Psoas muscle (tissue), 8 donors: ENCODE measurements around the gene INTS14. TPM values are rescaled to one million over a fixed set of nuclear protein-coding genes. Genes with fewer than 3 reads are reported as not detected.

Experiments
- ATAC-seq, 4 donors: fragments of 200-7000 bp; cut with Tn5 transposase; one replicate each; pipeline ENCODE4 v1.9.1; 2020; ENCODE audit warnings: moderate library complexity in 3 of 4, mild to moderate bottlenecking in 2 of 4
- DNase-seq, 2 donors: peaks; one replicate each; pipeline ENCODE4 v3.0.0-alpha.2; 2020
- H3K27ac ChIP-seq: fragments of 200-600 bp; one replicate; pipeline ENCODE4 v1.8.0; 2022
- H3K27me3 ChIP-seq, 3 donors: fragments of 200-600 bp in 1 of 3; one replicate each; pipeline versions ENCODE4 v1.6.1 to v1.8.0; 2013 to 2022; ENCODE audit warnings: low read length in 2 of 3, mild to moderate bottlenecking in 2 of 3, moderate library complexity in 1 of 3; ENCODE audit not compliant: insufficient read depth in 3 of 3
- H3K36me3 ChIP-seq, 2 donors: fragments of 200-600 bp in 1 of 2; one replicate each; pipeline versions ENCODE4 v1.6.1 to v1.8.0; 2013 to 2022; ENCODE audit warnings: low read depth in 1 of 2, mild to moderate bottlenecking in 1 of 2, moderate library complexity in 1 of 2; ENCODE audit not compliant: insufficient read depth in 1 of 2
- H3K4me1 ChIP-seq: fragments of 200-600 bp; one replicate; pipeline ENCODE4 v1.8.0; 2022
- H3K4me3 ChIP-seq: fragments of 200-600 bp; one replicate; pipeline ENCODE4 v1.8.0; 2022; ENCODE audit warnings: mild to moderate bottlenecking
- H3K9me3 ChIP-seq: fragments of 200-600 bp; one replicate; pipeline ENCODE4 v1.8.0; 2022
- WGBS, 3 donors: extraction: QIAGEN DNeasy Blood & Tissue Kit; methylation state at CpG; one replicate each; pipeline versions ENCODE4 v1.1.6 to v1.1.7; 2013; 5-methylcytosine and 5-hydroxymethylcytosine counted together
- intact Hi-C, 2 donors: fragments of 100-400 bp; cut with DNase I; formaldehyde crosslinking; loops; one replicate each; pipeline versions ENCODE4 v1.11.0 to v1.14.2; 2022
- polyA plus RNA-seq, 3 donors: library from polyadenylated mRNA; stranded (reverse); fragments of 200-250 nt; gene quantifications; one replicate each; pipeline ENCODE4 v1.2.3, GENCODE V29; 2013
- total RNA-seq, 4 donors: library from RNA; stranded (reverse); fragmentation: NEBNext Ultra II Directional in 2 of 4; extraction: Animal tissue kit (Norgen Biotek cat#: 25700) in 2 of 4; gene quantifications; one replicate each; pipeline versions ENCODE4 v1.2.1 to v1.2.4, GENCODE V29; 2021 to 2023
- TF ChIP-seq, protein P1 (sequence below): fragments of 200-600 bp; IDR thresholded peaks from one replicate; pipeline ENCODE4 v1.8.0; 2022; ENCODE audit warnings: antibody characterized with exemption
- donor health status: healthy with polysubstance abuse.
- donor health status: DM: no; HTN: no; CAD: no; lungs with moderate emphysema.
- donor health status: Bipolar disorder and iron deficiency.
- donor health status: healthy.
- donor health status: DM: yes; HTN: yes; CAD: no.
- donor health status: DM: no; HTN: no; CAD: no.
- donor health status: DM: no; HTN: no; CAD: no.
- donor health status: DM: yes; HTN: yes; CAD: no.

INTS14 gene
- total and polyA plus RNA-seq, 7 donors: 8.7 to 20.2 (median 16.1) TPM

DNA sequence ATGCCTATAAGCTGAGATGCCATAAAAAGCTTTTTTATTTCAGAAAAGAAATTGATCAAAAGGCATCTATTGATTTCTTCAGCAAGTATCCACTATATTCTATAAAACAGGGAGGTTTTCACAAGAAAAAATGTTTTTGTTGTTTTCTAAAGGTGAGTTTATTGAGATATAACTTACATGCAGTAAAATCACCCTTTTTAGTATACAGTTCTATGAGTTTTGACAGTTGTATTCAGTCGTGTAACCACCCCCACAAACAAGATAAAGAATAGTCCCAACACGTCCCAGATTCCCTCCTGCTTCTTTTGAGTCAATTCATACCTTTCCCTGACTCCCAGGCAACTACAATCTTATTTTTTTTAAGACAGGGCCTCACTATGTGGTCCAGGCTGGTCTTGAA is 7.8 kb downstream of the INTS14 start:
- Histone ChIP-seq H3K36me3 (peaks cover 10 to 82% of the 10 kb centered on the region in 2 donors), H3K4me1 (no peaks in the 10 kb centered on the region), H3K27me3 (no peaks in the 10 kb centered on the region), H3K27ac (no peak overlapping the region), H3K4me3 (no peak overlapping the region), H3K9me3 (no peaks in the 10 kb centered on the region)
- intact Hi-C loops: no loop called here
- no peak for DNase-seq
- no peak for ATAC-seq
- WGBS, 3 donors: 84 to 89% (median 85%) methylated on average over 2 of the region's 2 CpGs
- TF ChIP-seq, protein P1, sequence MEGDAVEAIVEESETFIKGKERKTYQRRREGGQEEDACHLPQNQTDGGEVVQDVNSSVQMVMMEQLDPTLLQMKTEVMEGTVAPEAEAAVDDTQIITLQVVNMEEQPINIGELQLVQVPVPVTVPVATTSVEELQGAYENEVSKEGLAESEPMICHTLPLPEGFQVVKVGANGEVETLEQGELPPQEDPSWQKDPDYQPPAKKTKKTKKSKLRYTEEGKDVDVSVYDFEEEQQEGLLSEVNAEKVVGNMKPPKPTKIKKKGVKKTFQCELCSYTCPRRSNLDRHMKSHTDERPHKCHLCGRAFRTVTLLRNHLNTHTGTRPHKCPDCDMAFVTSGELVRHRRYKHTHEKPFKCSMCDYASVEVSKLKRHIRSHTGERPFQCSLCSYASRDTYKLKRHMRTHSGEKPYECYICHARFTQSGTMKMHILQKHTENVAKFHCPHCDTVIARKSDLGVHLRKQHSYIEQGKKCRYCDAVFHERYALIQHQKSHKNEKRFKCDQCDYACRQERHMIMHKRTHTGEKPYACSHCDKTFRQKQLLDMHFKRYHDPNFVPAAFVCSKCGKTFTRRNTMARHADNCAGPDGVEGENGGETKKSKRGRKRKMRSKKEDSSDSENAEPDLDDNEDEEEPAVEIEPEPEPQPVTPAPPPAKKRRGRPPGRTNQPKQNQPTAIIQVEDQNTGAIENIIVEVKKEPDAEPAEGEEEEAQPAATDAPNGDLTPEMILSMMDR: no peak

DNA sequence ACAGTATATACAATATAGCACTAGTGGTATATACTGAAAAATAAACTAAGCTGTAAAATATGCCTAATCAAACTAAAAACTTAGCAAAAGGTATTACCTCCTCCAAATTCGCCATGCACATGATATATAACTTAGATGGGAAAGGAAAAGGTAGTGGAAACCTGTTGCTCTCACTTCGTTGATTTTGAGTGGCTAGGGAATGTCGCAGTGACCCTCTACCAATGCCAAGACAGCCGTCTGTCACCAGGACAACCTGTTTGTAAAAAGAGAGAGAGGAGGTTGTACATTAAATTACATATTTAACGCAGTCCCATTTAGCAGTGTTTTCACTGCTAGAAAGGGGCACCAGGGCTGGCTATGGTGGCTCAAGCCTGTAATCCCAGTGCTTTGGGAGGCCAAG is 11.3 kb downstream of the INTS14 start:
- Histone ChIP-seq H3K9me3 (no peaks in the 10 kb centered on the region), H3K36me3 (peaks cover 14 to 99% of the 10 kb centered on the region in 2 donors), H3K27me3 (no peaks in the 10 kb centered on the region), H3K27ac (no peak overlapping the region), H3K4me3 (no peak overlapping the region), H3K4me1 (no peaks in the 10 kb centered on the region)
- DNase-seq: no peak
- ATAC-seq: no peak
- TF ChIP-seq, protein P1: no peak
- 89 to 94% (median 90%) methylated on average over 5 of the region's 5 CpGs for WGBS, 3 donors
- intact Hi-C loops: no loop called here

GRCh38 chr15:65598468-65598867 is 12.5 kb downstream of the INTS14 start:
- peaks cover 15 to 99% of the 10 kb centered on the region in 2 donors for H3K36me3 ChIP-seq
- 94 to 96% (median 95%) methylated on average over 2 of the region's 2 CpGs for WGBS, 3 donors
- no peak for ATAC-seq
- no peak overlapping the region for H3K4me3 ChIP-seq
- intact Hi-C loops: no loop called here
- H3K27ac ChIP-seq: no peak overlapping the region
- no peaks in the 10 kb centered on the region for H3K9me3 ChIP-seq
- no peak for DNase-seq
- H3K27me3 ChIP-seq: no peaks in the 10 kb centered on the region
- TF ChIP-seq, protein P1: no peak
- H3K4me1 ChIP-seq: no peaks in the 10 kb centered on the region

- Histone ChIP-seq H3K4me3 (no peak overlapping the region), H3K27me3 (no peaks in the 10 kb centered on the region), H3K4me1 (no peaks in the 10 kb centered on the region), H3K36me3 (peaks cover 16 to 99% of the 10 kb centered on the region in 2 donors), H3K9me3 (no peaks in the 10 kb centered on the region), H3K27ac (no peak overlapping the region)
- intact Hi-C loops: no loop called here
- TF ChIP-seq, protein P1: no peak
- no peak for DNase-seq
- 79 to 84% (median 81%) methylated on average over 3 of the region's 3 CpGs for WGBS, 3 donors
- ATAC-seq: no peak
Measured at GRCh38 chr15:65595960-65596359, 15.0 kb downstream of the INTS14 start.

- Histone ChIP-seq H3K36me3 (peaks cover 17 to 98% of the 10 kb centered on the region in 2 donors), H3K4me1 (no peaks in the 10 kb centered on the region), H3K4me3 (no peak overlapping the region), H3K27me3 (no peaks in the 10 kb centered on the region), H3K27ac (no peak overlapping the region), H3K9me3 (no peaks in the 10 kb centered on the region)
- 92 to 100% (median 93%) methylated on average over 1 of the region's 1 CpG for WGBS, 3 donors
- intact Hi-C loops: loop anchor here in 1 of 2 donors (10.0 kb wide), 1 partner anchor 128 kb away; no protein-coding TSS in a partner anchor
- ATAC-seq (no peak), DNase-seq (no peak)
- TF ChIP-seq, protein P1: no peak
Measured at GRCh38 chr15:65587094-65587493, 23.8 kb downstream of the INTS14 start.
